ENCODE data around the gene ZNHIT3. TPM values are rescaled to one million over a fixed set of nuclear protein-coding genes. Genes with fewer than 3 reads are reported as not detected.

ZNHIT3 gene
- total and polyA plus RNA-seq, 3 donors from 2014 or later: 45.8 to 123 (median 46.0) TPM

- Histone ChIP-seq H3K27ac (no peak overlapping the region), H3K4me1 (no peaks in the 10 kb centered on the region), H3K9me3 (no peaks in the 10 kb centered on the region), H3K36me3 (ENCODE audit: low read depth, missing control alignments) (no peaks in the 10 kb centered on the region), H3K27me3 (no peaks in the 10 kb centered on the region), H3K4me3 (no peak overlapping the region)
- intact Hi-C loops (cut with DNase I; ENCODE audit: low total_unique reads): no loop called here
- WGBS, 2 donors: 88 to 94% methylated on average over 5 of the region's 5 CpGs
- no peak for TF ChIP-seq CTCF (IDR thresholded peaks at IDR 0.05)
- no peak for TF ChIP-seq POLR2A (IDR thresholded peaks at IDR 0.05)
- DNase-seq: no peak
Observed at GRCh38 chr17:36459045-36459444, 27.4 kb upstream of the ZNHIT3 start.

- TF ChIP-seq CTCF (IDR thresholded peaks at IDR 0.05): no peak
- TF ChIP-seq POLR2A (IDR thresholded peaks at IDR 0.05): no peak
- no peak overlapping the region for H3K4me3 ChIP-seq
- H3K27ac ChIP-seq: no peak overlapping the region
- no peaks in the 10 kb centered on the region for H3K4me1 ChIP-seq
- 69 to 81% methylated on average over 7 of the region's 7 CpGs for WGBS, 2 donors
- no peaks in the 10 kb centered on the region for H3K9me3 ChIP-seq
- intact Hi-C loops (cut with DNase I; ENCODE audit: low total_unique reads): no loop called here
- H3K27me3 ChIP-seq: no peaks in the 10 kb centered on the region
- no peak for DNase-seq
- H3K36me3 ChIP-seq (ENCODE audit: low read depth, missing control alignments): no peaks in the 10 kb centered on the region
Observed at GRCh38 chr17:36459601-36460000, 26.9 kb upstream of the ZNHIT3 start.

- WGBS, 2 donors: 70 to 74% methylated on average over 5 of the region's 5 CpGs
- TF ChIP-seq POLR2A (IDR thresholded peaks at IDR 0.05) (no peak), CTCF (IDR thresholded peaks at IDR 0.05) (no peak)
- Histone ChIP-seq H3K36me3 (ENCODE audit: low read depth, missing control alignments) (no peaks in the 10 kb centered on the region), H3K27me3 (no peaks in the 10 kb centered on the region), H3K9me3 (no peaks in the 10 kb centered on the region), H3K4me1 (no peaks in the 10 kb centered on the region), H3K27ac (no peak overlapping the region), H3K4me3 (no peak overlapping the region)
- intact Hi-C loops (cut with DNase I; ENCODE audit: low total_unique reads): no loop called here
- no peak for DNase-seq
Observed at GRCh38 chr17:36460265-36460937, 26.1 kb upstream of the ZNHIT3 start.

- Histone ChIP-seq H3K9me3 (no peaks in the 10 kb centered on the region), H3K27ac (no peak overlapping the region), H3K27me3 (no peaks in the 10 kb centered on the region), H3K4me3 (no peak overlapping the region), H3K4me1 (no peaks in the 10 kb centered on the region), H3K36me3 (ENCODE audit: low read depth, missing control alignments) (no peaks in the 10 kb centered on the region)
- intact Hi-C loops (cut with DNase I; ENCODE audit: low total_unique reads): no loop called here
- no peak for TF ChIP-seq CTCF (IDR thresholded peaks at IDR 0.05)
- no peak for TF ChIP-seq POLR2A (IDR thresholded peaks at IDR 0.05)
- no peak for DNase-seq
- WGBS, 2 donors: 62 to 69% methylated on average over 7 to 10 of the region's 10 CpGs
Observed at GRCh38 chr17:36461330-36462110, 25.0 kb upstream of the ZNHIT3 start.

Data from testis (tissue), 3 donors.